Spleen (tissue), 11 donors: Measurements from ENCODE around the gene GALNT7. TPM values are rescaled to one million over a fixed set of nuclear protein-coding genes. Genes with fewer than 3 reads are reported as not detected.

Experiments used
- DNase-seq: peaks from one replicate; pipeline ENCODE4 v3.0.0-alpha.2; 2020
- H3K27ac ChIP-seq, 8 donors: fragments of 200-600 bp; sonication (generic) in 7 of 8; 1 replicate in 4 of 8; 2 replicates in 4 of 8; pipeline versions ENCODE4 v1.5.0 to v1.8.0; 2016 to 2021; ENCODE audit warnings: inconsistent platforms in 4 of 8, mild to moderate bottlenecking in 4 of 8, moderate library complexity in 1 of 8
- H3K27me3 ChIP-seq, 7 donors: fragments of 200-600 bp; sonication (generic) in 6 of 7; replicated peaks in 1 of 7; 1 replicate in 4 of 7; 2 replicates in 3 of 7; pipeline versions ENCODE4 v1.5.0 to v1.8.0; 2016 to 2021; ENCODE audit warnings: inconsistent platforms in 3 of 7, mild to moderate bottlenecking in 1 of 7
- H3K36me3 ChIP-seq, 6 donors: fragments of 200-600 bp; sonication (generic) in 5 of 6; 1 replicate in 4 of 6; 2 replicates in 2 of 6; pipeline versions ENCODE4 v1.5.0 to v1.8.0; 2016 to 2021; ENCODE audit warnings: inconsistent platforms in 2 of 6
- H3K4me1 ChIP-seq, 6 donors: fragments of 200-600 bp; sonication (generic) in 5 of 6; 1 replicate in 3 of 6; 2 replicates in 3 of 6; pipeline versions ENCODE4 v1.5.0 to v1.8.0; 2016 to 2021; ENCODE audit warnings: inconsistent platforms in 3 of 6
- H3K4me3 ChIP-seq, 8 donors: fragments of 200-600 bp; sonication (generic) in 7 of 8; 1 replicate in 4 of 8; 2 replicates in 4 of 8; pipeline versions ENCODE4 v1.5.0 to v1.8.0; 2016 to 2021; ENCODE audit warnings: inconsistent platforms in 4 of 8, mild to moderate bottlenecking in 4 of 8, moderate library complexity in 2 of 8
- H3K9me3 ChIP-seq, 8 donors: fragments of 200-600 bp; sonication (generic) in 7 of 8; 1 replicate in 4 of 8; 2 replicates in 4 of 8; pipeline versions ENCODE4 v1.5.0 to v1.8.0; 2016 to 2021; ENCODE audit warnings: inconsistent platforms in 4 of 8
- CTCF ChIP-seq, 11 experiments: fragments of 200-600 bp in 7 of 11; fragments of 450-650 bp in 4 of 11; sonication (generic) in 4 of 11; IDR thresholded peaks in 8 of 11; conservative IDR thresholded peaks in 3 of 11; 1 replicate in 7 of 11; 2 replicates in 4 of 11; pipeline versions ENCODE4 v1.4.0 to v1.8.0; 2016 to 2021; ENCODE audit warnings: antibody characterized with exemption in 11 of 11, inconsistent platforms in 4 of 11, mild to moderate bottlenecking in 1 of 11
- POLR2A ChIP-seq, 3 donors: fragments of 450-650 bp; IDR thresholded peaks; one replicate each; pipeline ENCODE4 v1.5.1; 2017; ENCODE audit warnings: antibody characterized with exemption in 3 of 3, mild to moderate bottlenecking in 1 of 3
- POLR2AphosphoS5 ChIP-seq, 3 donors: sonication (generic); formaldehyde crosslinking; IDR thresholded peaks; one replicate each; pipeline ENCODE4 v1.5.1; 2017; ENCODE audit warnings: antibody characterized with exemption in 3 of 3
- WGBS, 5 donors: extraction: QIAGEN DNeasy Blood & Tissue Kit in 3 of 5; methylation state at CpG; one replicate each; pipeline versions ENCODE4 v1.1.5 to v1.1.7; 2013 to 2018; 5-methylcytosine and 5-hydroxymethylcytosine counted together
- intact Hi-C: fragments of 100-400 bp; cut with DNase I; formaldehyde crosslinking; loops from one replicate; pipeline ENCODE4 v1.15.0; 2023; ENCODE audit warnings: low total_unique reads
- polyA plus RNA-seq, 3 donors: library from polyadenylated mRNA; stranded (reverse); fragments of 200-250 nt; gene quantifications; one replicate each; pipeline ENCODE4 v1.2.1, GENCODE V29; 2013
- total RNA-seq, 7 donors: library from RNA; depleted of rRNA in 3 of 7; stranded (reverse); fragments of >200 nt in 3 of 7; fragmentation: NEBNext Ultra II Directional in 4 of 7; extraction: Animal tissue kit (Norgen Biotek cat#: 25700) in 4 of 7; gene quantifications; one replicate each; pipeline versions ENCODE4 v1.1.0 to v1.2.1, GENCODE V29; 2016 to 2021
- donor health status: healthy with polysubstance abuse.
- donor health status: DM: no; HTN: no; CAD: no; lungs with moderate emphysema.
- donor health status: DM: no; HTN: no; CAD: no.
- donor health status: Bipolar disorder and iron deficiency.
- donor health status: healthy.
- donor health status: DM: no; HTN: no; CAD: no.
- donor health status: DM: yes; HTN: yes; CAD: no.

Gene GALNT7
- total and polyA plus RNA-seq, 10 donors: 7.6 to 28.5 (median 20.9) TPM

GRCh38 chr4:173264684-173265185, 96.1 kb downstream of the GALNT7 start:
- no peak for DNase-seq
- Histone ChIP-seq H3K4me3 (peak overlapping the region in 1 of 8 donors; percentile 1), H3K4me1 (peaks cover 11 to 34% (median 13%) of the 10 kb centered on the region in 6 donors), H3K27ac (peak overlapping the region in 2 of 8 donors; percentile 12 to 17), H3K36me3 (no peaks in the 10 kb centered on the region), H3K27me3 (no peaks in the 10 kb centered on the region), H3K9me3 (no peaks in the 10 kb centered on the region)
- WGBS, 5 donors: 39 to 48% (median 45%) methylated on average over 5 of the region's 5 CpGs
- intact Hi-C loops: no loop called here
- TF ChIP-seq POLR2AphosphoS5 (IDR thresholded peaks at IDR 0.05) (peak in 2 of 3 donors; percentile 57 to 60), CTCF (IDR thresholded peaks at IDR 0.05 in 8 of 11, conservative IDR thresholded peaks at IDR 0.05 in 3 of 11) (no peak)

- no peak for TF ChIP-seq POLR2A (IDR thresholded peaks at IDR 0.05)
- TF ChIP-seq POLR2AphosphoS5 (IDR thresholded peaks at IDR 0.05): no peak
- TF ChIP-seq CTCF (IDR thresholded peaks at IDR 0.05 in 8 of 11, conservative IDR thresholded peaks at IDR 0.05 in 3 of 11): no peak
- H3K4me1 ChIP-seq: peaks cover 11 to 34% (median 13%) of the 10 kb centered on the region in 6 donors
- H3K36me3 ChIP-seq: no peaks in the 10 kb centered on the region
- no peaks in the 10 kb centered on the region for H3K9me3 ChIP-seq
- no peak overlapping the region for H3K4me3 ChIP-seq
- no peaks in the 10 kb centered on the region for H3K27me3 ChIP-seq
- WGBS, 5 donors: 94 to 99% (median 96%) methylated on average over 6 of the region's 6 CpGs
- H3K27ac ChIP-seq: no peak overlapping the region
- no peak for DNase-seq
- intact Hi-C loops: no loop called here
Observed at GRCh38 chr4:173265751-173266150, 97.1 kb downstream of the GALNT7 start.

- H3K4me1 ChIP-seq: peaks cover 11 to 26% (median 13%) of the 10 kb centered on the region in 6 donors
- TF ChIP-seq POLR2A (IDR thresholded peaks at IDR 0.05) (no peak), CTCF (IDR thresholded peaks at IDR 0.05 in 8 of 11, conservative IDR thresholded peaks at IDR 0.05 in 3 of 11) (no peak), POLR2AphosphoS5 (IDR thresholded peaks at IDR 0.05) (no peak)
- 72 to 85% (median 76%) methylated on average over 2 of the region's 2 CpGs for WGBS, 5 donors
Observed at GRCh38 chr4:173267711-173268110, 99.1 kb downstream of the GALNT7 start.

GRCh38 chr4:173269280-173269679, 100.7 kb downstream of the GALNT7 start:
- intact Hi-C loops: no loop called here
- no peak for DNase-seq
- Histone ChIP-seq H3K9me3 (no peaks in the 10 kb centered on the region), H3K27ac (no peak overlapping the region), H3K4me3 (no peak overlapping the region), H3K36me3 (no peaks in the 10 kb centered on the region), H3K27me3 (no peaks in the 10 kb centered on the region), H3K4me1 (peaks cover 6 to 16% (median 10%) of the 10 kb centered on the region in 6 donors)
- WGBS, 5 donors: 93 to 99% (median 95%) methylated on average over 3 of the region's 3 CpGs
- TF ChIP-seq POLR2A (IDR thresholded peaks at IDR 0.05) (no peak), POLR2AphosphoS5 (IDR thresholded peaks at IDR 0.05) (no peak), CTCF (IDR thresholded peaks at IDR 0.05 in 8 of 11, conservative IDR thresholded peaks at IDR 0.05 in 3 of 11) (no peak)

More at GRCh38 chr4:173267711-173268110, 99.1 kb downstream of the GALNT7 start:
- Histone ChIP-seq H3K27ac (no peak overlapping the region), H3K9me3 (no peaks in the 10 kb centered on the region), H3K27me3 (no peaks in the 10 kb centered on the region), H3K4me3 (no peak overlapping the region), H3K36me3 (no peaks in the 10 kb centered on the region)
- intact Hi-C loops: no loop called here
- DNase-seq: no peak
